SK-N-SH treated with all-trans-retinoic acid at 6 μM for 48 hours (cell line): Measurements from ENCODE around the gene ZNF569.

Experiments used
- ARNTL ChIP-seq: fragments of 450-650 bp; formaldehyde crosslinking; IDR thresholded peaks from 2 replicates; pipeline ENCODE4 v1.5.0; 2020; ENCODE audit warnings: low read depth, mild to moderate bottlenecking, moderate library complexity, borderline replicate concordance
- BACH2 ChIP-seq: fragments of 250-450 bp; sonication (Bioruptor Pico); IDR thresholded peaks from 2 replicates; pipeline ENCODE4 v1.9.0; 2021; ENCODE audit warnings: mild to moderate bottlenecking, borderline replicate concordance
- CSRNP3 ChIP-seq: fragments of 250-450 bp; sonication (Bioruptor Pico); IDR thresholded peaks from 2 replicates; pipeline ENCODE4 v1.5.1; 2021; ENCODE audit warnings: mild to moderate bottlenecking, moderate library complexity
- ESRRG ChIP-seq: fragments of 250-450 bp; sonication (Bioruptor Pico); IDR thresholded peaks from 2 replicates; pipeline ENCODE4 v1.6.1; 2021; ENCODE audit warnings: mild to moderate bottlenecking
- PPARA ChIP-seq: fragments of 250-450 bp; sonication (Bioruptor Pico); IDR thresholded peaks from 2 replicates; pipeline ENCODE4 v1.5.0; 2020; ENCODE audit warnings: mild to moderate bottlenecking, borderline replicate concordance
- RARB ChIP-seq: fragments of 250-450 bp; sonication (Bioruptor Pico); IDR thresholded peaks from 2 replicates; pipeline ENCODE4 v1.8.0; 2021; ENCODE audit warnings: mild to moderate bottlenecking, moderate library complexity
- ZC3H10 ChIP-seq: fragments of 250-450 bp; sonication (Bioruptor Pico); IDR thresholded peaks from 2 replicates; pipeline ENCODE4 v1.5.1; 2021; ENCODE audit warnings: mild to moderate bottlenecking, moderate library complexity
- ZNF70 ChIP-seq: fragments of 450-650 bp; formaldehyde crosslinking; IDR thresholded peaks from 2 replicates; pipeline ENCODE4 v1.5.0; 2020; ENCODE audit warnings: mild to moderate bottlenecking, moderate library complexity

- TF ChIP-seq ESRRG (CRISPR knock-in tag) (no peak), CSRNP3 (CRISPR knock-in tag) (no peak), ZNF70 (CRISPR knock-in tag) (no peak), ARNTL (CRISPR knock-in tag) (no peak), RARB (CRISPR knock-in tag) (no peak), PPARA (no peak), BACH2 (no peak), ZC3H10 (no peak)
Observed at GRCh38 chr19:37466798-37467607, at the start of gene ZNF569.
